IPS DF 4.7 (cell line): ENCODE measurements around the gene OBSCN.

Experiments used
- DNase-seq: peaks from one replicate; pipeline ENCODE4 v3.0.0-alpha.2; 2013; ENCODE audit warnings: low spot score; ENCODE audit errors: extremely low read depth

The OBSCN gene

GRCh38 chr1:228275430-228276173 is 67.8 kb downstream of the OBSCN start:
- DNase-seq, result peak; percentile 62

- no peak for DNase-seq
These were observed 68.5 kb downstream of the OBSCN start for GRCh38 chr1:228276174-228276831.

- no peak for DNase-seq
These were observed 69.2 kb downstream of the OBSCN start for GRCh38 chr1:228276901-228277490.

GRCh38 chr1:228277491-228278431 is 69.9 kb downstream of the OBSCN start:
- DNase-seq, result no peak

GRCh38 chr1:228278432-228278941 is 70.6 kb downstream of the OBSCN start:
- DNase-seq, result no peak

- no peak for DNase-seq
These were observed 71.3 kb downstream of the OBSCN start for GRCh38 chr1:228279011-228279721.

GRCh38 chr1:228279722-228280105 is 71.9 kb downstream of the OBSCN start:
- DNase-seq, result no peak

GRCh38 chr1:228280106-228280901 is 72.5 kb downstream of the OBSCN start:
- DNase-seq, result no peak

- DNase-seq, result no peak
These were observed 73.2 kb downstream of the OBSCN start for GRCh38 chr1:228280961-228281591.

- no peak for DNase-seq
These were observed 73.9 kb downstream of the OBSCN start for GRCh38 chr1:228281631-228282328.

- no peak for DNase-seq
These were observed 74.6 kb downstream of the OBSCN start for GRCh38 chr1:228282329-228283042.

- DNase-seq, result no peak
These were observed 75.2 kb downstream of the OBSCN start for GRCh38 chr1:228283043-228283371.

GRCh38 chr1:228283476-228284147 is 75.8 kb downstream of the OBSCN start:
- DNase-seq, result no peak

GRCh38 chr1:228284148-228284495 is 76.3 kb downstream of the OBSCN start:
- DNase-seq, result no peak

- no peak for DNase-seq
These were observed 76.7 kb downstream of the OBSCN start for GRCh38 chr1:228284521-228284920.

- DNase-seq, result no peak
These were observed 78.0 kb downstream of the OBSCN start for GRCh38 chr1:228285661-228286504.
